ENCODE measurements around the gene C10orf62.
"Not testable (repeated sequence)": the region's sequence is repeated elsewhere in the genome, so short reads cannot be mapped to it uniquely, and the experiment has no call there.

The C10orf62 gene

GRCh38 chr10:97553575-97554031 is 35.9 kb upstream of the C10orf62 start:
- FAIRE-seq (peak; percentile 43), DNase-seq (ENCODE audit: insufficient read length, low spot score) (no peak)
- no peak for TF ChIP-seq POLR2A (IDR thresholded peaks at IDR 0.05; ENCODE audit: low read depth, low read length)

- FAIRE-seq; DNase-seq (ENCODE audit: insufficient read length, low spot score): not testable (repeated sequence)
These were observed 35.2 kb upstream of the C10orf62 start for GRCh38 chr10:97554336-97554735.

GRCh38 chr10:97555541-97555940 is 34.0 kb upstream of the C10orf62 start:
- DNase-seq (ENCODE audit: insufficient read length, low spot score); FAIRE-seq: not testable (repeated sequence)

GRCh38 chr10:97560731-97561381 is 28.7 kb upstream of the C10orf62 start:
- FAIRE-seq; DNase-seq (ENCODE audit: insufficient read length, low spot score): not testable (repeated sequence)

GRCh38 chr10:97561386-97562077 is 28.0 kb upstream of the C10orf62 start:
- not testable (repeated sequence) for FAIRE-seq; DNase-seq (ENCODE audit: insufficient read length, low spot score)

GRCh38 chr10:97562329-97562728 is 27.2 kb upstream of the C10orf62 start:
- not testable (repeated sequence) for FAIRE-seq; DNase-seq (ENCODE audit: insufficient read length, low spot score)

- no peak for FAIRE-seq
- DNase-seq (ENCODE audit: insufficient read length, low spot score) = no peak
- no peak for TF ChIP-seq POLR2A (IDR thresholded peaks at IDR 0.05; ENCODE audit: low read depth, low read length)
These were observed 26.2 kb upstream of the C10orf62 start for GRCh38 chr10:97563337-97563736.

- FAIRE-seq (no peak), DNase-seq (ENCODE audit: insufficient read length, low spot score) (no peak)
- TF ChIP-seq POLR2A (IDR thresholded peaks at IDR 0.05; ENCODE audit: low read depth, low read length) = no peak
These were observed 24.7 kb upstream of the C10orf62 start for GRCh38 chr10:97564776-97565175.

GRCh38 chr10:97566336-97566996 is 23.1 kb upstream of the C10orf62 start:
- no peak for FAIRE-seq

GRCh38 chr10:97567891-97568290 is 21.6 kb upstream of the C10orf62 start:
- no peak for FAIRE-seq
- TF ChIP-seq POLR2A (IDR thresholded peaks at IDR 0.05; ENCODE audit: low read depth, low read length) = no peak
- DNase-seq (ENCODE audit: insufficient read length, low spot score) = no peak

More at GRCh38 chr10:97566336-97566996, 23.1 kb upstream of the C10orf62 start:
- TF ChIP-seq POLR2A (IDR thresholded peaks at IDR 0.05; ENCODE audit: low read depth, low read length) = no peak
- DNase-seq (ENCODE audit: insufficient read length, low spot score) = no peak

GRCh38 chr10:97570146-97570788 is 19.3 kb upstream of the C10orf62 start:
- DNase-seq (ENCODE audit: insufficient read length, low spot score) (no peak), FAIRE-seq (no peak)
- TF ChIP-seq POLR2A (IDR thresholded peaks at IDR 0.05; ENCODE audit: low read depth, low read length) = no peak

- DNase-seq (ENCODE audit: insufficient read length, low spot score) = no peak
- no peak for FAIRE-seq
- TF ChIP-seq POLR2A (IDR thresholded peaks at IDR 0.05; ENCODE audit: low read depth, low read length) = no peak
These were observed 18.6 kb upstream of the C10orf62 start for GRCh38 chr10:97570789-97571471.

- DNase-seq (ENCODE audit: insufficient read length, low spot score) = no peak
- TF ChIP-seq POLR2A (IDR thresholded peaks at IDR 0.05; ENCODE audit: low read depth, low read length) = no peak
- no peak for FAIRE-seq
These were observed 17.9 kb upstream of the C10orf62 start for GRCh38 chr10:97571622-97572021.
